Measurements from ENCODE around the gene GC.

GC gene

GRCh38 chr4:71775449-71775848 lies 8.4 kb downstream of the GC start:
- Histone ChIP-seq H3K9me2 (replicated peaks; ENCODE audit: control insufficient read depth, low read length) (no peaks in the 10 kb centered on the region), H3K9me3 (ENCODE audit: control insufficient read depth, insufficient read depth, low read length) (no peaks in the 10 kb centered on the region), H3K4me3 (ENCODE audit: low read length) (no peak overlapping the region), H3K4me2 (ENCODE audit: low read length) (no peak overlapping the region), H3K4me1 (ENCODE audit: control insufficient read depth, low read length) (no peaks in the 10 kb centered on the region), H3K36me3 (ENCODE audit: control insufficient read depth, low read length) (no peaks in the 10 kb centered on the region), H3F3A (ENCODE audit: control insufficient read depth, insufficient read depth) (no peaks in the 10 kb centered on the region), H3K79me2 (ENCODE audit: control insufficient read depth, low read length) (no peaks in the 10 kb centered on the region), H4K20me1 (ENCODE audit: control insufficient read depth, insufficient read depth, low read depth, low read length) (no peaks in the 10 kb centered on the region), H3K27me3 (ENCODE audit: control insufficient read depth, low read length) (no peaks in the 10 kb centered on the region), H3K27ac (ENCODE audit: low read depth, low read length) (no peak overlapping the region)
- TF ChIP-seq CTCF (IDR thresholded peaks at IDR 0.05; ENCODE audit: low read depth, low read length, poor library complexity, severe bottlenecking): no peak
- no peak for TF ChIP-seq EZH2phosphoT487 (IDR thresholded peaks at IDR 0.05; ENCODE audit: borderline replicate concordance, low read length)

GRCh38 chr4:71774136-71774535 lies 9.7 kb downstream of the GC start:
- TF ChIP-seq CTCF (IDR thresholded peaks at IDR 0.05; ENCODE audit: low read depth, low read length, poor library complexity, severe bottlenecking) (no peak), EZH2phosphoT487 (IDR thresholded peaks at IDR 0.05; ENCODE audit: borderline replicate concordance, low read length) (no peak)
- H3K36me3 ChIP-seq (ENCODE audit: control insufficient read depth, low read length): no peaks in the 10 kb centered on the region

GRCh38 chr4:71773004-71773403 lies 10.9 kb downstream of the GC start:
- no peaks in the 10 kb centered on the region for H4K20me1 ChIP-seq (ENCODE audit: control insufficient read depth, insufficient read depth, low read depth, low read length)
- no peaks in the 10 kb centered on the region for H3K27me3 ChIP-seq (ENCODE audit: control insufficient read depth, low read length)
- H3K79me2 ChIP-seq (ENCODE audit: control insufficient read depth, low read length): no peaks in the 10 kb centered on the region
- no peak overlapping the region for H3K4me2 ChIP-seq (ENCODE audit: low read length)
- no peak overlapping the region for H3K4me3 ChIP-seq (ENCODE audit: low read length)
- no peaks in the 10 kb centered on the region for H3K9me3 ChIP-seq (ENCODE audit: control insufficient read depth, insufficient read depth, low read length)
- H3F3A ChIP-seq (ENCODE audit: control insufficient read depth, insufficient read depth): no peaks in the 10 kb centered on the region
- H3K27ac ChIP-seq (ENCODE audit: low read depth, low read length): no peak overlapping the region
- H3K9me2 ChIP-seq (replicated peaks; ENCODE audit: control insufficient read depth, low read length): no peaks in the 10 kb centered on the region
- H3K36me3 ChIP-seq (ENCODE audit: control insufficient read depth, low read length): no peaks in the 10 kb centered on the region
- TF ChIP-seq EZH2phosphoT487 (IDR thresholded peaks at IDR 0.05; ENCODE audit: borderline replicate concordance, low read length) (no peak), CTCF (IDR thresholded peaks at IDR 0.05; ENCODE audit: low read depth, low read length, poor library complexity, severe bottlenecking) (no peak)
- H3K4me1 ChIP-seq (ENCODE audit: control insufficient read depth, low read length): no peaks in the 10 kb centered on the region

More at GRCh38 chr4:71774136-71774535, 9.7 kb downstream of the GC start:
- Histone ChIP-seq H3K9me2 (replicated peaks; ENCODE audit: control insufficient read depth, low read length) (no peaks in the 10 kb centered on the region), H3K27ac (ENCODE audit: low read depth, low read length) (no peak overlapping the region), H3K4me1 (ENCODE audit: control insufficient read depth, low read length) (no peaks in the 10 kb centered on the region), H3K4me3 (ENCODE audit: low read length) (no peak overlapping the region), H3K9me3 (ENCODE audit: control insufficient read depth, insufficient read depth, low read length) (no peaks in the 10 kb centered on the region), H4K20me1 (ENCODE audit: control insufficient read depth, insufficient read depth, low read depth, low read length) (no peaks in the 10 kb centered on the region), H3F3A (ENCODE audit: control insufficient read depth, insufficient read depth) (no peaks in the 10 kb centered on the region), H3K27me3 (ENCODE audit: control insufficient read depth, low read length) (no peaks in the 10 kb centered on the region), H3K4me2 (ENCODE audit: low read length) (no peak overlapping the region), H3K79me2 (ENCODE audit: control insufficient read depth, low read length) (no peaks in the 10 kb centered on the region)

- Histone ChIP-seq H3K4me2 (ENCODE audit: low read length) (no peak overlapping the region), H3K4me1 (ENCODE audit: control insufficient read depth, low read length) (no peaks in the 10 kb centered on the region), H4K20me1 (ENCODE audit: control insufficient read depth, insufficient read depth, low read depth, low read length) (no peaks in the 10 kb centered on the region), H3F3A (ENCODE audit: control insufficient read depth, insufficient read depth) (no peaks in the 10 kb centered on the region), H3K27ac (ENCODE audit: low read depth, low read length) (no peak overlapping the region), H3K27me3 (ENCODE audit: control insufficient read depth, low read length) (no peaks in the 10 kb centered on the region), H3K9me2 (replicated peaks; ENCODE audit: control insufficient read depth, low read length) (no peaks in the 10 kb centered on the region), H3K79me2 (ENCODE audit: control insufficient read depth, low read length) (no peaks in the 10 kb centered on the region), H3K9me3 (ENCODE audit: control insufficient read depth, insufficient read depth, low read length) (no peaks in the 10 kb centered on the region), H3K36me3 (ENCODE audit: control insufficient read depth, low read length) (no peaks in the 10 kb centered on the region), H3K4me3 (ENCODE audit: low read length) (no peak overlapping the region)
- TF ChIP-seq CTCF (IDR thresholded peaks at IDR 0.05; ENCODE audit: low read depth, low read length, poor library complexity, severe bottlenecking) (no peak), EZH2phosphoT487 (IDR thresholded peaks at IDR 0.05; ENCODE audit: borderline replicate concordance, low read length) (no peak)
These were observed 11.3 kb downstream of the GC start for GRCh38 chr4:71772592-71772991.

Data from DOHH2 (cell line).